HepG2 (cell line): Measurements from ENCODE around the gene CARMIL3. TPM values are rescaled to one million over a fixed set of nuclear protein-coding genes. Genes with fewer than 3 reads are reported as not detected.

Source experiments
- AHR ChIP-seq: IDR thresholded peaks from 2 replicates; pipeline ENCODE4 v1.6.1; 2018; ENCODE audit warnings: missing genetic modification reagents, missing compliant biosample characterization
- ARNT2 ChIP-seq: sonication (generic); formaldehyde crosslinking; IDR thresholded peaks from 2 replicates; pipeline ENCODE4 v1.8.0; 2022; ENCODE audit warnings: mild to moderate bottlenecking, low read depth, missing genetic modification reagents, moderate library complexity
- ETV5 ChIP-seq: IDR thresholded peaks from 2 replicates; pipeline ENCODE4 v1.6.1; 2018; ENCODE audit warnings: missing biosample characterization, missing genetic modification reagents, inconsistent platforms, borderline replicate concordance
- NPAS2 ChIP-seq: sonication (generic); formaldehyde crosslinking; IDR thresholded peaks from 2 replicates; pipeline ENCODE4 v1.8.0; 2022; ENCODE audit warnings: mild to moderate bottlenecking, missing genetic modification reagents, borderline replicate concordance
- SATB2 ChIP-seq: sonication (generic); formaldehyde crosslinking; IDR thresholded peaks from 2 replicates; pipeline ENCODE4 v1.5.0; 2020; ENCODE audit warnings: missing genetic modification reagents
- SETDB1 ChIP-seq: sonication (generic); formaldehyde crosslinking; IDR thresholded peaks from 2 replicates; pipeline ENCODE4 v1.5.1; 2020; ENCODE audit warnings: missing genetic modification reagents, mild to moderate bottlenecking, borderline replicate concordance
- SIN3B ChIP-seq: fragments of 150-350 bp; IDR thresholded peaks from 2 replicates; pipeline ENCODE4 v1.6.1; 2014; ENCODE audit warnings: low read length
- SRY ChIP-seq: sonication (generic); formaldehyde crosslinking; IDR thresholded peaks from 2 replicates; pipeline ENCODE4 v1.8.0; 2022; ENCODE audit warnings: mild to moderate bottlenecking, missing genetic modification reagents
- TARDBP ChIP-seq: sonication (generic); formaldehyde crosslinking; IDR thresholded peaks from 2 replicates; pipeline ENCODE4 v1.8.0; 2022; ENCODE audit warnings: mild to moderate bottlenecking, missing genetic modification reagents
- ZNF598 ChIP-seq: sonication (generic); formaldehyde crosslinking; IDR thresholded peaks from 2 replicates; pipeline ENCODE4 v1.5.1; 2020; ENCODE audit warnings: mild to moderate bottlenecking, missing genetic modification reagents, borderline replicate concordance
- ZNF841 ChIP-seq: sonication (generic); formaldehyde crosslinking; IDR thresholded peaks from 2 replicates; pipeline ENCODE4 v1.8.1; 2023; ENCODE audit warnings: missing genetic modification reagents, borderline replicate concordance
- ZNF891 ChIP-seq: sonication (generic); formaldehyde crosslinking; IDR thresholded peaks from 2 replicates; pipeline ENCODE4 v1.5.0; 2020; ENCODE audit warnings: mild to moderate bottlenecking, missing genetic modification reagents
- polyA plus RNA-seq, 8 experiments: library from polyadenylated mRNA; depleted of rRNA in 3 of 8; stranded (reverse) in 7 of 8; unstranded in 1 of 8; fragments of >200 nt; fragmentation: Illumina TruSeq in 4 of 8; extraction: Trizol in 4 of 8; gene quantifications; 2 replicates each; pipeline versions ENCODE4 v1.2.1 to v1.2.3, GENCODE V29; 2011 to 2016; ENCODE audit warnings: low read depth in 4 of 8, missing spikeins in 1 of 8, mixed read lengths in 1 of 8; ENCODE audit not compliant: insufficient read depth in 1 of 8
- total RNA-seq, 5 experiments: library from RNA; depleted of rRNA; stranded (reverse); fragments of >200 nt; fragmentation: Illumina TruSeq; extraction: Trizol; gene quantifications; 2 replicates each; pipeline ENCODE4 v1.2.3, GENCODE V29; 2016; ENCODE audit warnings: low read depth in 1 of 5
- TF ChIP-seq, protein P1 (sequence below): sonication (generic); formaldehyde crosslinking; IDR thresholded peaks from 2 replicates; pipeline ENCODE4 v1.5.0; 2020; ENCODE audit warnings: mild to moderate bottlenecking, missing genetic modification reagents
- TF ChIP-seq, protein P2 (sequence below): sonication (generic); formaldehyde crosslinking; IDR thresholded peaks from 2 replicates; pipeline ENCODE4 v1.5.0; 2020; ENCODE audit warnings: mild to moderate bottlenecking, missing genetic modification reagents
- TF ChIP-seq, protein P3 (sequence below): IDR thresholded peaks from 2 replicates; pipeline ENCODE4 v1.6.1; 2016; ENCODE audit warnings: low read depth, control low read depth
- TF ChIP-seq, protein P4 (sequence below): sonication (generic); formaldehyde crosslinking; IDR thresholded peaks from 2 replicates; pipeline ENCODE4 v1.8.1; 2023; ENCODE audit warnings: missing genetic modification reagents, mild to moderate bottlenecking, borderline replicate concordance
- TF ChIP-seq, protein P5 (sequence below): sonication (generic); formaldehyde crosslinking; IDR thresholded peaks from 2 replicates; pipeline ENCODE4 v1.4.0; 2020; ENCODE audit warnings: missing genetic modification reagents
- TF ChIP-seq, protein P6 (sequence below): sonication (generic); formaldehyde crosslinking; IDR thresholded peaks from 2 replicates; pipeline ENCODE4 v1.5.0; 2020; ENCODE audit warnings: missing genetic modification reagents, mild to moderate bottlenecking, borderline replicate concordance

The CARMIL3 gene
- total and polyA plus RNA-seq, 2 of the 13 experiments (the other 11 are each of a cell fraction or from before 2014, with no cell fraction given): 0.27 to 0.55 TPM

DNA sequence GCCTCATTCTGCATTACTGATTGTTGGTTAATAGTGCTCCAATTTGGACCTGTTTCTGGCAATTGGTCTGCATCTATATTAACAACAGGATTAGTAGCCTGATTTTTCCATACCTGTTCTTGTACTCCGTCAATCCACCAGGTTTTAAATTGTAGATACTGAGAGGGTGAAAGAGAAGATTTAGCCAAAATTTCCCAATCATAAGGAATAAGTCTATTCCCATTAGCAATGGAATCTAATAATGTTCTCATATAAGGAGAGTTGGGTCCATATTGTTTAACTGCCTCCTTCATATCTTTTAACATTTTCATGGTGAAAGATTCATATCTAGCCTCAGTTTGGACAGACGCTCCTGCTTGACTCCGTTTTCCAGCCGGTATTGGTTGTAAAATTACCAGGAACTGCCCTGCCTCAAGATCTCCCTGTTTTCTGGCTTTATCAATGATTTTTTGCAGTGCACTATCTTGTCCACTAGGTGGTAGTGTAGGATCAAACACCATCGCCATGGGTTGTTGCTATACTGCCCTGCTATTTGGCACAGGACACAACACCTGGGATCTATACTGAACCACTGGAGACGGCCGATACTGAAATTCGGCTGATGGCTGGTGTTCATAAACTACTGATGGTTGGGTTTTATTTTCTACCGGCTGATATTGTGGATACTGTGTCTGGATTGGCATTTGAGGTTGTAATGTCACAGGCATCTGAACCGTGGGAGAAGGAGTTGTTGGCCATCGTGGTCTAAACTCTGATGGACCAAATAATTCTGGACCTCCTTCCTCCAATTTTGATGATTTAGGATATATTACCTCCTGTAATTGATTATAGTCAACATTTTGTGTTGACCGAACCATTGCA is 37.9 kb upstream of the CARMIL3 start (continued):
- TF ChIP-seq, protein P1, sequence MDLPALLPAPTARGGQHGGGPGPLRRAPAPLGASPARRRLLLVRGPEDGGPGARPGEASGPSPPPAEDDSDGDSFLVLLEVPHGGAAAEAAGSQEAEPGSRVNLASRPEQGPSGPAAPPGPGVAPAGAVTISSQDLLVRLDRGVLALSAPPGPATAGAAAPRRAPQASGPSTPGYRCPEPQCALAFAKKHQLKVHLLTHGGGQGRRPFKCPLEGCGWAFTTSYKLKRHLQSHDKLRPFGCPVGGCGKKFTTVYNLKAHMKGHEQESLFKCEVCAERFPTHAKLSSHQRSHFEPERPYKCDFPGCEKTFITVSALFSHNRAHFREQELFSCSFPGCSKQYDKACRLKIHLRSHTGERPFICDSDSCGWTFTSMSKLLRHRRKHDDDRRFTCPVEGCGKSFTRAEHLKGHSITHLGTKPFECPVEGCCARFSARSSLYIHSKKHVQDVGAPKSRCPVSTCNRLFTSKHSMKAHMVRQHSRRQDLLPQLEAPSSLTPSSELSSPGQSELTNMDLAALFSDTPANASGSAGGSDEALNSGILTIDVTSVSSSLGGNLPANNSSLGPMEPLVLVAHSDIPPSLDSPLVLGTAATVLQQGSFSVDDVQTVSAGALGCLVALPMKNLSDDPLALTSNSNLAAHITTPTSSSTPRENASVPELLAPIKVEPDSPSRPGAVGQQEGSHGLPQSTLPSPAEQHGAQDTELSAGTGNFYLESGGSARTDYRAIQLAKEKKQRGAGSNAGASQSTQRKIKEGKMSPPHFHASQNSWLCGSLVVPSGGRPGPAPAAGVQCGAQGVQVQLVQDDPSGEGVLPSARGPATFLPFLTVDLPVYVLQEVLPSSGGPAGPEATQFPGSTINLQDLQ: no peak
- TF ChIP-seq, protein P2, sequence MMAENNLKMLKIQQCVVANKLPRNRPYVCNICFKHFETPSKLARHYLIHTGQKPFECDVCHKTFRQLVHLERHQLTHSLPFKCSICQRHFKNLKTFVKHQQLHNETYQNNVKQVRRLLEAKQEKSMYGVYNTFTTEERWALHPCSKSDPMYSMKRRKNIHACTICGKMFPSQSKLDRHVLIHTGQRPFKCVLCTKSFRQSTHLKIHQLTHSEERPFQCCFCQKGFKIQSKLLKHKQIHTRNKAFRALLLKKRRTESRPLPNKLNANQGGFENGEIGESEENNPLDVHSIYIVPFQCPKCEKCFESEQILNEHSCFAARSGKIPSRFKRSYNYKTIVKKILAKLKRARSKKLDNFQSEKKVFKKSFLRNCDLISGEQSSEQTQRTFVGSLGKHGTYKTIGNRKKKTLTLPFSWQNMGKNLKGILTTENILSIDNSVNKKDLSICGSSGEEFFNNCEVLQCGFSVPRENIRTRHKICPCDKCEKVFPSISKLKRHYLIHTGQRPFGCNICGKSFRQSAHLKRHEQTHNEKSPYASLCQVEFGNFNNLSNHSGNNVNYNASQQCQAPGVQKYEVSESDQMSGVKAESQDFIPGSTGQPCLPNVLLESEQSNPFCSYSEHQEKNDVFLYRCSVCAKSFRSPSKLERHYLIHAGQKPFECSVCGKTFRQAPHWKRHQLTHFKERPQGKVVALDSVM (CRISPR knock-in tag): no peak
- TF ChIP-seq SIN3B (0 out of 2 replicates have a peak, but pooled peaks have one; percentile 56), ARNT2 (CRISPR knock-in tag) (no peak), SRY (CRISPR knock-in tag) (no peak; the same call in 1 of the 2 replicates), NPAS2 (no peak), SATB2 (CRISPR knock-in tag) (0 out of 2 replicates have a peak, but pooled peaks have one; percentile 50), ZNF598 (no peak; the same call in 1 of the 2 replicates), ETV5 (CRISPR knock-in tag) (peak; percentile 57; the same call in 1 of the 2 replicates), TARDBP (no peak; the same call in 1 of the 2 replicates), AHR (no peak), ZNF841 (CRISPR knock-in tag) (0 out of 2 replicates have a peak, but pooled peaks have one; percentile 17), SETDB1 (CRISPR knock-in tag) (no peak), ZNF891 (no peak)
- TF ChIP-seq, protein P3, sequence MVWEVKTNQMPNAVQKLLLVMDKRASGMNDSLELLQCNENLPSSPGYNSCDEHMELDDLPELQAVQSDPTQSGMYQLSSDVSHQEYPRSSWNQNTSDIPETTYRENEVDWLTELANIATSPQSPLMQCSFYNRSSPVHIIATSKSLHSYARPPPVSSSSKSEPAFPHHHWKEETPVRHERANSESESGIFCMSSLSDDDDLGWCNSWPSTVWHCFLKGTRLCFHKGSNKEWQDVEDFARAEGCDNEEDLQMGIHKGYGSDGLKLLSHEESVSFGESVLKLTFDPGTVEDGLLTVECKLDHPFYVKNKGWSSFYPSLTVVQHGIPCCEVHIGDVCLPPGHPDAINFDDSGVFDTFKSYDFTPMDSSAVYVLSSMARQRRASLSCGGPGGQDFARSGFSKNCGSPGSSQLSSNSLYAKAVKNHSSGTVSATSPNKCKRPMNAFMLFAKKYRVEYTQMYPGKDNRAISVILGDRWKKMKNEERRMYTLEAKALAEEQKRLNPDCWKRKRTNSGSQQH (CRISPR knock-in tag): peak; percentile 81; the same call in 1 of the 2 replicates
- TF ChIP-seq, protein P4, sequence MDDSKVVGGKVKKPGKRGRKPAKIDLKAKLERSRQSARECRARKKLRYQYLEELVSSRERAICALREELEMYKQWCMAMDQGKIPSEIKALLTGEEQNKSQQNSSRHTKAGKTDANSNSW (CRISPR knock-in tag): no peak
- TF ChIP-seq, protein P5, sequence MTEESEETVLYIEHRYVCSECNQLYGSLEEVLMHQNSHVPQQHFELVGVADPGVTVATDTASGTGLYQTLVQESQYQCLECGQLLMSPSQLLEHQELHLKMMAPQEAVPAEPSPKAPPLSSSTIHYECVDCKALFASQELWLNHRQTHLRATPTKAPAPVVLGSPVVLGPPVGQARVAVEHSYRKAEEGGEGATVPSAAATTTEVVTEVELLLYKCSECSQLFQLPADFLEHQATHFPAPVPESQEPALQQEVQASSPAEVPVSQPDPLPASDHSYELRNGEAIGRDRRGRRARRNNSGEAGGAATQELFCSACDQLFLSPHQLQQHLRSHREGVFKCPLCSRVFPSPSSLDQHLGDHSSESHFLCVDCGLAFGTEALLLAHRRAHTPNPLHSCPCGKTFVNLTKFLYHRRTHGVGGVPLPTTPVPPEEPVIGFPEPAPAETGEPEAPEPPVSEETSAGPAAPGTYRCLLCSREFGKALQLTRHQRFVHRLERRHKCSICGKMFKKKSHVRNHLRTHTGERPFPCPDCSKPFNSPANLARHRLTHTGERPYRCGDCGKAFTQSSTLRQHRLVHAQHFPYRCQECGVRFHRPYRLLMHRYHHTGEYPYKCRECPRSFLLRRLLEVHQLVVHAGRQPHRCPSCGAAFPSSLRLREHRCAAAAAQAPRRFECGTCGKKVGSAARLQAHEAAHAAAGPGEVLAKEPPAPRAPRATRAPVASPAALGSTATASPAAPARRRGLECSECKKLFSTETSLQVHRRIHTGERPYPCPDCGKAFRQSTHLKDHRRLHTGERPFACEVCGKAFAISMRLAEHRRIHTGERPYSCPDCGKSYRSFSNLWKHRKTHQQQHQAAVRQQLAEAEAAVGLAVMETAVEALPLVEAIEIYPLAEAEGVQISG: peak; percentile 73
- TF ChIP-seq, protein P6, sequence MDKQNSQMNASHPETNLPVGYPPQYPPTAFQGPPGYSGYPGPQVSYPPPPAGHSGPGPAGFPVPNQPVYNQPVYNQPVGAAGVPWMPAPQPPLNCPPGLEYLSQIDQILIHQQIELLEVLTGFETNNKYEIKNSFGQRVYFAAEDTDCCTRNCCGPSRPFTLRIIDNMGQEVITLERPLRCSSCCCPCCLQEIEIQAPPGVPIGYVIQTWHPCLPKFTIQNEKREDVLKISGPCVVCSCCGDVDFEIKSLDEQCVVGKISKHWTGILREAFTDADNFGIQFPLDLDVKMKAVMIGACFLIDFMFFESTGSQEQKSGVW (CRISPR knock-in tag): no peak
